Ovary (tissue), 1 donor: ENCODE measurements around the gene SLC5A7.

Source experiments
- EP300 ChIP-seq: sonication (generic); formaldehyde crosslinking; IDR thresholded peaks from one replicate; pipeline ENCODE4 v1.6.1; 2017; ENCODE audit warnings: antibody characterized with exemption
- POLR2A ChIP-seq: fragments of 450-650 bp; IDR thresholded peaks from one replicate; pipeline ENCODE4 v1.6.1; 2017; ENCODE audit warnings: antibody characterized with exemption, mild to moderate bottlenecking, moderate library complexity

GRCh38 chr2:107989445-107989844 lies 3.1 kb downstream of the SLC5A7 start:
- TF ChIP-seq EP300 (no peak), POLR2A (no peak)
